Neutrophil (primary cell): ENCODE data around the gene C15orf62.

Source experiments
- H3K27ac ChIP-seq: fragments of 200-600 bp; sonication (generic); 2 replicates; pipeline ENCODE4 v1.5.1; 2016; ENCODE audit warnings: mild to moderate bottlenecking, moderate library complexity
- H3K27me3 ChIP-seq: fragments of 200-600 bp; sonication (generic); 2 replicates; pipeline ENCODE4 v1.6.0; 2016; ENCODE audit warnings: mild to moderate bottlenecking
- H3K36me3 ChIP-seq: fragments of 200-600 bp; sonication (generic); 2 replicates; pipeline ENCODE4 v1.5.1; 2017
- H3K4me1 ChIP-seq, 2 experiments: fragments of 200-600 bp in 1 of 2; sonication (generic) in 1 of 2; 1 replicate in 1 of 2; 2 replicates in 1 of 2; pipeline versions ENCODE4 v1.5.1 to v1.6.1; 2013 to 2016; ENCODE audit warnings: low read depth in 1 of 2, low read length in 1 of 2, mild to moderate bottlenecking in 1 of 2, moderate library complexity in 1 of 2; ENCODE audit not compliant: control insufficient read depth in 1 of 2, insufficient read depth in 1 of 2
- H3K4me3 ChIP-seq, 2 experiments: fragments of 200-600 bp in 1 of 2; sonication (generic) in 1 of 2; 1 replicate in 1 of 2; 2 replicates in 1 of 2; pipeline ENCODE4 v1.5.1; 2013 to 2016; ENCODE audit warnings: low read depth in 1 of 2, low read length in 1 of 2, mild to moderate bottlenecking in 1 of 2, moderate library complexity in 1 of 2
- H3K9me3 ChIP-seq: fragments of 200-600 bp; sonication (generic); 2 replicates; pipeline ENCODE4 v1.5.1; 2016
- CTCF ChIP-seq: fragments of 200-600 bp; sonication (generic); IDR thresholded peaks from 2 replicates; pipeline ENCODE4 v1.5.1; 2016; ENCODE audit warnings: antibody characterized with exemption

Gene C15orf62

GRCh38 chr15:40775007-40775406, 5.2 kb downstream of the C15orf62 start:
- Histone ChIP-seq H3K4me1 (peaks cover under 1 to 1% of the 10 kb centered on the region in 2 experiments), H3K27me3 (no peaks in the 10 kb centered on the region), H3K36me3 (peaks cover 90% of the 10 kb centered on the region), H3K9me3 (no peaks in the 10 kb centered on the region), H3K4me3 (no peak overlapping the region), H3K27ac (no peak overlapping the region)
- no peak for TF ChIP-seq CTCF

- Histone ChIP-seq H3K4me3 (no peak overlapping the region), H3K4me1 (no peaks in the 10 kb centered on the region), H3K36me3 (peaks cover 83% of the 10 kb centered on the region), H3K27ac (no peak overlapping the region), H3K27me3 (no peaks in the 10 kb centered on the region), H3K9me3 (no peaks in the 10 kb centered on the region)
- no peak for TF ChIP-seq CTCF
Measured at GRCh38 chr15:40775740-40776536, 6.2 kb downstream of the C15orf62 start.

- Histone ChIP-seq H3K27me3 (no peaks in the 10 kb centered on the region), H3K36me3 (peaks cover 77% of the 10 kb centered on the region), H3K27ac (no peak overlapping the region), H3K4me3 (no peak overlapping the region), H3K4me1 (no peaks in the 10 kb centered on the region), H3K9me3 (no peaks in the 10 kb centered on the region)
- no peak for TF ChIP-seq CTCF
Measured at GRCh38 chr15:40776537-40777141, 6.9 kb downstream of the C15orf62 start.

- Histone ChIP-seq H3K27me3 (no peaks in the 10 kb centered on the region), H3K27ac (no peak overlapping the region), H3K4me3 (no peak overlapping the region), H3K4me1 (peaks cover 13 to 14% of the 10 kb centered on the region in 2 experiments), H3K36me3 (peaks cover 20% of the 10 kb centered on the region), H3K9me3 (no peaks in the 10 kb centered on the region)
- TF ChIP-seq CTCF, result peak; percentile 53
Measured at GRCh38 chr15:40782609-40783227, 12.9 kb downstream of the C15orf62 start.

- H3K27ac ChIP-seq, result no peak overlapping the region
- peaks cover 25 to 28% of the 10 kb centered on the region in 2 experiments for H3K4me1 ChIP-seq
- H3K27me3 ChIP-seq, result no peaks in the 10 kb centered on the region
- TF ChIP-seq CTCF, result no peak
- no peaks in the 10 kb centered on the region for H3K36me3 ChIP-seq
- no peaks in the 10 kb centered on the region for H3K9me3 ChIP-seq
- H3K4me3 ChIP-seq, result no peak overlapping the region
Measured at GRCh38 chr15:40785164-40785563, 15.4 kb downstream of the C15orf62 start.
